Stimulated activated CD4-positive, alpha-beta T cell treated with anti-CD3 and anti-CD28 coated beads, TNF-alpha, amount 100 ng/mL, for 4 hours (primary cell): ENCODE measurements around the gene GHDC.

Experiments
- DNase-seq, 3 experiments: peaks; one replicate each; pipeline ENCODE4 v3.0.0-alpha.2; 2020; ENCODE audit warnings: low read depth in 3 of 3

GHDC gene

DNA sequence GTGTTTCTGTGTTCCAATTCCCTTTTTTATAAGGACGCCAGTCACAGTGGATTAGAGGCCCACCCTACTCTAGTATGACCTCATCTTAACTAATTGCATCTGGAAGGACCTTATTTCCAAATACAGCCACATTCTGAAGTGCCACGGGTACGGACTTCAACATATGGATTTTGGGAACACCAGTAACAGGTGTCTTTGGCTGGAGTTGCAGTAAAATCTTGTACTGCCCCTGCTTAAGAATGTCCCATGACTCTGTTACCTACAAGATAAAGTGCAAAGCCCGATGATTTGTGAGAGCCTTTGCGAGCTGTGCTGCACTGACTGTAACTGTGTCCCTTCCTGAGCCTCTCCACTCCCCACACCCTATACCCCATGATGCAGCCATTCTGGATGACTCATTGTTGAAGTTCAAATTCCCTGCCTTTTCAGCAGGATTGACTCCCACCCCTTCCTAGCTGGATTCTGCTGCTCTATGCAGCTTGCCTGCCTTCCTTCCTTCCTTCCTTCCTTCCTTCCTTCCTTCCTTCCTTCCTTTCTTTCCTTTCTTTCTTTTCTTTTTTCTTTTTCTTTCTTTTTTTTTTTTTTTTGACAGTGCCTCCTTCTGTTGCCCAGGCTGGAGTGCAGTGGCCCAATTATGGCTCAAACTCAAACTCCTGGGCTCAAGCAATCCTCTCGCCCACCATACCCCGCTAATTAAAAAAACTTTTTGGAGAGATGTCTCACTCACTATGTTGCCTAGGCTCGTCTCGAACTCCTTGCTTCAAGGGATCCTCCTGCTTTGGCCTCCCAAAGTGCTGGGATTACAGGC, 11.2 kb downstream of the GHDC start:
- no peak for DNase-seq

DNA sequence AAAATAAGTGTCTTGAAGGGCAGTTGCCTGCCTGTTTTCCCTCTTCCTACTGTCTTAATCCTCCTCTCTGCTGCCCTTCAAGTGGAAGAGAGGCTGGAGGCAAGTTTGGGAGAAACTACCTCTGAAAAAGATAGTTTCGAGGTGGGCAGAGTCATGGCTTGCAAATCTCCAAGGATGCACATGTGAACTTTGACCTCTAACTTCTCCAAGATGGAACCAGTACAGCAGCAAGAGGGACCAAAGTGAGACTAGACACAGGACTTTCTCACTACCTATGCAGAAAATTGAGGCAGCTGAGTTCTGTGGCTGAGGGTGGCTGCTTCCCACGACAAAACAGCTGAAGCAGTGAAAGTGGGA, 12.5 kb downstream of the GHDC start:
- no peak for DNase-seq

DNA sequence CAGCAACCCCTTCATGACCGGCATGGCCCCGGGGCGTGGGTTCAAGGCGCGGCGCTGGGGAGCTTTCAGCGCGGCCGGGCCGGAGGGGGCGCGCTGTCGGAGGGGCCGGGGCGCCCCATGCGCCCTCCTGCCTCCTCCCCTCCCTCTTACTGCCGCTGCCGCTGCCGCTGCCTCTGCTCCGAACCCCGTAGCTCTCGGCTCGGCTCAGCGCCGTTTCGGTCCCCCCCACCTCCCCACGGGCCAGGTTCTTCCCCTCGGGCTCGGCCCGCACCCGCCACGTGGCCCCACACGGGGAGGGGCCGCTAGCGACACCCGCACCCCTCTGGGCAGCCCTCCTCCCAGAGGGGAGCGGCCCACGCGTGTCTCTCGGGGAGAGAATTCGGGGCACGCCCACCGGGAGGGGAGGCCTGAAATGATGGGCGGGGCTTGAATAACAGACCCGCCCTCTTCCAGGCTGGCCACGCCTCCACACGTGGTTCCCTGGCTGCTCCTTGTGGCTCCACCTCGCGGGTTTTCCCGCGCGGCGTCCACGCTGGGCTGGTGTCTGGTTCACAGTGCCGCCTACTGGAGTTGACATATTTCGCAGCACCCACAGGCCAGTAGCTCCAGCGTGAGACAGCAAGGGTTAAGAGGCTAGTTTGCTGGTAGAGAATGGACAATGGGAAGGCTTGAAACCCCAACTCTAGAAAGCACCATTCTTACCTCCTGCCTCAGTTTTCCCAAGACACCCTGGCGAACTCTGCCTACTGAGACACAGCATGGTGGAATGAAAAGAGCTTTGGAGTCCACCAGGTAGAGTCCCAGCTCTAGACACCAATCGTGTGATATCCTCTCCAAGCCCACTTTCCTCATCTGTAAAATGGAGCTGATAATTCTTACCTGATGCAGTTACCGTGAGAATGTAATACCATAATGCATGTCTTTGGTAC, 13.1 kb downstream of the GHDC start, which contains the start of gene KCNH4:
KCNH4 (minus strand) TSS at position 221 of the 929 bp plus-strand sequence; CDS start at position 24, 197 bp downstream.
- peak; percentile 72 to 90 (median 84) for DNase-seq

DNA sequence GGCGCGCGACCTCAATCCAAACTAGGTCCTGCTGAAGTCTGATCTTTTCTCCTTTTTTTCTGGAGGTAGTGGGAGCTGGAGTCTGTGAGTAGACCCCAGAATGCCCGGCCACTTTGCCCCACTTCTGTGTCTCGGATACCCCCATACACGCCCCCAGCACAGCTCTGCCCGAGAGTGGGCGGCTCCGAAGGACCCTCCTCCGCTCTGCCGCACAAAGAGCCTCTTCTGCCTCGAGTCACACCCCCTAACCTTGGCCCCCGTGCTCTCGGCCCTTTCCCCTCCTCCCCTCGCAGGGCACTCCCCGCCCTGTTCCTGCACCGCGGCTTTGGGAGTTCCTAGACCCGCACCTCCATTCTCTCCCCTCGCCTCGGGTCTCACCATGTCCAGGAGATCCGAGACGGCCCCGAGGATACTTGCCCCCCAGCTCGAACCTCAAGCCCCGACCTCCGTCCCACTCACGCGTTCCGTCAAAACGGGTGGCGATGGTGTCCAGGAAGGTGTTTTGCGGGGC, 13.8 kb downstream of the GHDC start:
- DNase-seq, result no peak

DNA sequence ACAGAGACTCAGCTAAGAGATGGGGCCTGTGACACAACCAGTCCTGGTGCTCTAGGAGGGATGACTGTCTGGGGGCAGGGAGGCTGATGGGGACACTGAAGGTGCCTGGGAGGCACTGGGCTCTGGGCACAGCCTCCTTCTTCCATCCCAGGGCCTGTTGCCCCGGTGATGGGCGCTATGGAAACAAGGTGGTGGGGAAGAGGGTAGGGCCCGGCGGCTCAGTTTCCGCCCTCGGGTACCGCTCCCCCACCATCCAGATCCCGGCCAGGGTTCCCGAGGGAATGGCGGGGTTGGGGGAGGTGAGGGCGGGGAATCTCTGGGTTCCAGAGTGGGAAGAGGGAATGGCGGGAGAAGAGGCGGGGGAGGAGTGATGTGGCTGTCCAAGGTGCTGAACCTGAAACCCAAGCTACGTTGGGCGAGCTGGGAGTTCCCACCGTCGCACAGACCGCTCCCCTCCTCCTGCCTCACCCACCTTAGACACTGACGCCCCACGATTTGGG, 14.3 kb downstream of the GHDC start:
- DNase-seq, result no peak

DNA sequence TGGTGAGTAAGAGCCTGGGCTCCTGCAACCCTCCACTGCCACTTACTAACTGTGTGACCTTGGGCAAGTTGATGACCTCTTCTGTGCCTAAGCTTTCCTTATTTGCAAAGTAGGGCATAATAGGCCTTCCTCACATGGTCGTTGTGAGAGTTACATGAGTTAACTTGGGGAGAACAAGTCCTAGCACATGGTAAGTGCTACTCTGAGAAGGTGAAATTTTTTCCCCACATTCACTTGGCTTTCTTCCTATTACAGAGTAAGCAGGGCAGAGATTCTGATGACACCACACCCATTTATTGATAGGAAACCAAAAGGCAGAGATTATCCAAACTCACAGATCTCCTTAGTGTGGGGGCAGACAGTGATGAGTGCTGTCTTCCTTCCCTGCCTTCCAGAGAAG, 15.0 kb downstream of the GHDC start:
- DNase-seq, result no peak

DNA sequence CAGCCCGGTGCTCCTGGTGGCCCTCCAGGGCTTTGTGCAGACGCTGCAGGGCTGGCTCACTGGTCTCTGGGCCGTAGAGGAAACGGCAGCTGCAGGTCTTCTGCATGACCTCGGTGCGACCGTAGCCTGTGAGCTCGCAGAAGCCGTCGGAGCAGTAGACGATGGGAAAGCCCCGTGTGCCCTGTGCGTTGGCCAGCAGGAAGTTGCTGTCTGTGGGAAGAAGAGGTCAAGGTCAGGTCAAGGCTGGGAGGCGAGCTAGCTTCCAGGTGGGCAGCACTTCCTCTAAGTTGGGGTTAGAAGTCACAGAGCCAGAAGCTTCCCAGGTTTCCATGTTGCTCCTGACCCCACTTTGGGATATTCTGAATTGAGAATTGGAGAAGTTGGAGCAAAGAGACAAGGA, 15.5 kb downstream of the GHDC start:
- no peak for DNase-seq

DNA sequence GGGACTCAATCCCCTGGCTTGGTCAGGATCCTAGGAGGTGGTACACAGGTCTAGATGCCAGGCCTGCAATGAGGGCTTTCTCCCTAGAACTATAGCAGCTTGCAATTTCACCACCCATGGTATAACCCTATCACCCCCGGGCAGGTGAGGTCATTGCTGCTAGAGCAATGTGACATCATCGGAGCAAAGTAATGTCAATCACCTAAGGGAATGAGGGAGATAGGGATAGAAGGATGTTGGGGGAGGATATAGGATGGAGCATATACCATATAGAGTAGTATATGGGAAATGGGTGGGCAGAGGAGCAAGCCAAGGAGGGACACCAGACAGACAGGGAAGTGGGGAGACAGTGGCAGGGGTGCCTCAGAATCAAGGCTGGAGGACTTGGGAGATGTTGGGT, 16.6 kb downstream of the GHDC start:
- no peak for DNase-seq

DNA sequence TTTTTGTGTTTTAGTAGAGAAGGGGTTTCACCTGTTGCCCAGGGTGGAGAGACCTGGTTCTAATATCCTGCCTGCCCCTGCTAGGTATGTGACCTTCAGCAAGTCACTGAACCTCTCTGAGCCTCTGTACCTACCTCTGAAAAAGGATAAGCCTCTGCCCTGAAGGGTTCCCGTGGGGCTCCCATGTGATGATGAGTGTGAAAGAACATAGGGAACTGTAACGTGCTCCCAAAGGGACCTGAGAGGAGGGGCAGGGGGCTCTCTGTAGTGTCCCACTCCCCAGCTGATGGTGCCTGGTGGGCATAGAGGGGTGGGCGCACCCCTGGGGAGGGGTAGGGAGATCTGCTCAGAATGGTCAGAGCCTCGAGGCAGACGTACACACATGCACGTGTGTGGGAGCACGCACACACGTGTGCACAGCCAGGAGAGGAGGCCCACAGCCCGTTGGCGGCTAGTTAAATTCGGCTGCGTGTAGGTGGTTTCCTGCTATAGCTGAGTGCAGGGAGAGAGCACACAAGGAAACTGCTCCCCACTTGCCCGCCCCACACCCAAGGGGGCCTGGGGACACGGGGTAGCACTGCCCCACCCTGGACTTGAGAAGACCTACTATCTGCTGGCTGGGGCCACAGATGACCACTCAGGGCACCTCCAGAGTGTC, 20.0 kb downstream of the GHDC start:
- no peak for DNase-seq

DNA sequence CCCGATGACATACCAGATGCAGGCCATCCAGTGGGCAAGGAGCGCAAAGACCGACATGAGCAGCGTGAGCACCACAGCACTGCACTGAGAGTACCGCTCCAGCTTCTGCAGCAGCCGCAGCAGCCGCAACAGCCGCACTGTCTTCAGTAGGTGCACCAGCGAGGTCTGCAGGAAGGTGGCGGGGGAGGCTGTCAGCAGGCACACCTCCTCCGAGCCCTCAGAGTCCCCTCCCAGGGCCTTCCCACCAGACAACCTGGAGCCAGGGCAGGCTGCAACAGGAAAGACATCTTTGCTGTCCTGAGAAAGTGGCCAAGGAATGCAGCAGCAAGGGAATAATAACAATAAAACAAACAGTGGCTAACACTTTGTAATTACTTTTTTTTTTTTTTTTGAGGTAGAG, 22.5 kb downstream of the GHDC start:
- DNase-seq, result no peak

DNA sequence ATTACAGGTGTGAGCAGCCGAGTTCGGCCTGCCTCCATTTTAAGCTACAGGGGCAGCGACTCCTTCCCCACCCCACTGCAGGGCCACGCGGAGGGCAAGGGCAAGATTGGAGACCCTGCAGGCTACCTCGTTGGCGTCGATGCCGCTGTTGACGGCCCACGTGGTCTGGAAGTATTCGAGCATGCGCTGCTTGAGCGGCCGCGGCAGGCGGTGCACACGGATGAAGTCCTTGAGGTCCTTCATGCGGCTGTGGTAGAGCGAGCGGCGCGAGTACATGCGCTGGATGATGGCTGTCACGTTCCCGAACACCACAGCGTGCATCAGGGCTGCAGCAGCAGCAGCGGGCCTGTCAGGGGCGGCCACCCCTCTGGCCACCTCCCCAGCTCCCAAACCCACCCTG, 24.9 kb downstream of the GHDC start:
- DNase-seq, result no peak

DNA sequence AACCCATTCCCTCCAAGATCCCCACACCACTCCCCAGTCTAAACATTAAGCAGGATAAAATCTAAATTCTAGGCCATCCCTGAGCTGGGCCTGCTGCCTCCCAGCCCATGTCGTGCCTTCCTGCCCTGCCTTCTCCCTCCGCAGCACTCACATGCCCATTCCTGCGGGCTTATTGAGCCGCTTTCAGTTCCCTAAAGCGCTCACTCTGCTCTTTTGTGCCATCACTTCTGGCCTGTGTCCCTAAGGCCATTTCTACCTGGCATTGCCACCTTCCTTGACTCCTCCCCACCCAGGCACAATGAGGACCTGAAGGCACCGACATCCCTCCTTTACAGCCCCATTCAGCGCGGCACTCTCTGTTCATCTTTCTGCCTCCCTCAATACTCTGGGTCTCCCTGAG, 26.5 kb downstream of the GHDC start:
- DNase-seq, result no peak

DNA sequence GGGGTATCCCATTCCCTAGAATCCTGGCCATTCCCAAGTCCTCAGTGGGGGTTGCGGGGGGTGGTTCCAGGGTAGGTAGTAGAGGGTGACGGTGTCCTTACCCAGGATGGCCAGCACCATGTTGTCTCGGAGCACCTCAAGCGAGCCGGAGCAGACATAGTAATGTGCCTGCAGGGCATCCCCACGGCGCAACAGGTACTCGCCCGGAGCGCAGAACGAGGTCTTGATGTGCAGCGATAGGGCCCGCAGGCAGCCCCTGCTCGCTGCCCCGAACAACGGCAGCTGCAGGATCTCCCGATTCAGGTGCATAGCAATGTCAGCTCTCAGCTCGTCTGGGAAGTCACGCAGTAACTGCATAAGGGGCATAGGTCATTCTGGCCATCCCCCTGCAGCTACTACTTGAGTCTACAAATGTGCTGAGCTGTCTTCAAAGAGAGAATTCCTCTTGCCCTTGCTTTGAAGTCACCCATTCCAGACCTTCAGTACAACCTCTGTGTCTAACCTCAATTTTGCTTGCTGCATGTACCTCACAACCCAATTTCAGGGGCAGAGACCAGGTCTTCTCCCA, 28.0 kb downstream of the GHDC start:
- DNase-seq, result no peak

DNA sequence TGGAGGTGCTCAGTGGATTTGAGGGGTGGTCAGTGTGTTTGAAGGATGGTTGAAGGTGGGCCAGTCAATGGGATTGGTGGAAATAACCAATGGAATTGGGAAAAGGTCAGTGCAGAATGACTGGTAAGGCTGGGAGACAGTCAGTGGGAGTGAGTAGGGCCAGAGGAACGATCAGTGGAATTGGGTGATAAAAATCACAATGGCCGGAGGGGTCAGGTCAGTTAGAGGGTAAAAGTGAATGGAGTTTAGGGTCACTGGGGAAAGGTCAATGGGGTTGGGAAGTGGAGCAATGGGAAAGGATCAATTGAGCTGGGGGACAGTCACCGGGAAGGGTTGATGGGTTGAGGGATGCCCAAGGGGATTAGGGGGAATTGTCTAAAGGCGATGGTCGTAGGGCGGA, 28.5 kb downstream of the GHDC start:
- no peak for DNase-seq

DNA sequence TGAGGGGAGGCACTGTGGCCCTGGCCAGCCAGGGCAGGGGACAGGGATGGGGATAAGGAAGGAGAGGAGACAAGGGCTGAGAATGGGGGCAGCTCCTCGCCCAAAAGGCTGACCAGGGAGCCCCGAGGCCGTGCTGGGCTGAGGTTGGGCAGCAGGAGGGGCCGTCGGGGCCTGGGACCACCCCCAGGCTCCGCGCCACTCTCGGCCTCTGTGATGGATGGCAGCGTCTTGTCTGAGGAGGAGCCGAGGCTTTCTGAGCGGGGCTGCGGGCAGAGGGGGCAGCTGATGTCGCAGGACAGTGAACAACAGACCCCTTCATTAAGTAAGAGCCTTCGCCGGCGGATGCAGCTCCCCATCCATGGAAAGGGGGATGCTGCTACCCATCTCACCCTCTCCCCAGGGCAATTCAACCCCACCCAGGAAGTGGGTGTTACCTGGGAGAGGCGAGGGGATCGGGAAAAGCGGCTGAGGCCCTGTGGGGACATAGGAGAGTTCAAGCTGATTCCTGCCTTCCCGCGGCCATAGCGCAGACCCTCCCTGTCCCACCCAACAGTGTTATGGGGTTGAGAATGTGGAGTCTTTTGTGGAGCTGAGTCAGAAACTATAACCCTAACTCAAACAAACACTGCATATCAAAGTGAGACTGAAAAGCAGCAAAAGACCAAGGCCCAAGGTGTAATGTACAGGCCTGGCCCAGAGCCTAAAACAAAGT, 30.4 kb downstream of the GHDC start:
- no peak for DNase-seq

DNA sequence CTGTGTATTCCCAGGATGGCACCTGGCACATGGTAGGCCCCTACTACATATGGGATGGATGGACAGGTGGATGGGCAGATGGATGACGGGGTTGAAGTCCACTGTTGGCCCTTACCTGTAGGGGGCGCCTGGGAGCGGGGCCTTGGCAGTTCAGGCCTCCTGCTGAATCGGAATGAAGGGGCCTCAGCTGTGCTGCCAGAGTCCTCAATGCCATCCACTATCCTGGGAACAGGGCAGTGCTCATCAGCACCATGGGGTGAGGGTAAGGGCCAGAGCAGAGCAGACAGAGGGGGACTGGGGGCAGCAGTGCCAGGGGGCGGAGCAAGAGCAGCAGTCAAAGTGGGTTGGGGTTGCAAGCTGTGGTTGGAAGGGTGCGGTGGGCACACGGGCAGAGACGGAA, 31.2 kb downstream of the GHDC start:
- DNase-seq, result no peak

DNA sequence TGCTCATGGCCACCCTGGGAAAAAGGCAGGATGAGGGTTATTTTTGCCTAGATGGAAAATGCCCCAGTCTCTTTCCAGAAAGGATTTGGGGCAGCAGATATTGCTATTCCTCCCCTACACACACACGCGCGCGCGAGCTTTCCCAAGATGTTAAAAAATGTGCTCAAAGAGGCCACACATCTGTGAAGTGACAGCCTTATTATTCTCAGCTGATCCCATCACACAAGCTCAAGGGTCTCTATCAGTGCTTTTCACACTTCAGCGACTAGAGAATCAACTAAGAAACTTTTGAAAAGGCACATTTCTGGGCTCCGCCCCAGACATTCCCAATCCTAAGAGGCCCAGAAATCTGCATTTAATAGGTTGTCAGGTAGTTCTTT, 33.8 kb downstream of the GHDC start:
- DNase-seq, result no peak

DNA sequence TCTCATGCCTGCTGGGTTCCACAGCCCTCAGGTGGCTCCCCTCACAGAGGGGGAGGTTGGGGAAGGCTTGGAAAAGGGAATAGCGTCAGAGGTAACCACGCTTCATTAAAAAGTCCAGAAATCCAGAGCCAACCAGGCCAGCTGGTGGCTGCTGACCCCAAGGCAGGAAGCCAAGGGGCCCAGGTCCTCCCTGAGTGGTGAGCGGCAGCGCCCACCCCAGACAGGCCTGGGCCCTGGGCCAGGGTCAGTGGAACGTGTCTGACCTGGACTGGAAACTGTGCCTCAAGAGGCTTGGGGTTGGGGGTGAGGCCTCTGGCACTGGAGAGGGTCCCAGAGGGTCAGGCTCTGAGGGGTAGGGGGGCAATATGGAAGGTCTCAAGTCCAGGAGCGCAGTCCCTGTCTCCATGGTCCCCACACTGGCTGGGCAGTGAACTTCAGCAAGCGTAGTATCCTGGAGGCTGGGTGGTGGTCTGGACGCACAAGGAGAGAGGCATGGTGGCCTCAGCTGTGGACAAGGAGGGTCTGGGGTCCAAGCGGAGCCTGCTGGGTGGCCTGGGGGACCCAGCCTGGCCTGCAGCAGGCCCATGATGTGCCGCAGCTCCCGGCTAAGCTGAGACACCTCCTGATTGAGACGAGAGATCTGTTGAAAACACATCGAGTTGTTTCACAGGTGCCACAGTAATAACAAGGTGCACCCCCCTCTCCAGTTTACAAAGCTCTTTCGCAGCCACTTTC, 34.3 kb downstream of the GHDC start:
- no peak for DNase-seq

DNA sequence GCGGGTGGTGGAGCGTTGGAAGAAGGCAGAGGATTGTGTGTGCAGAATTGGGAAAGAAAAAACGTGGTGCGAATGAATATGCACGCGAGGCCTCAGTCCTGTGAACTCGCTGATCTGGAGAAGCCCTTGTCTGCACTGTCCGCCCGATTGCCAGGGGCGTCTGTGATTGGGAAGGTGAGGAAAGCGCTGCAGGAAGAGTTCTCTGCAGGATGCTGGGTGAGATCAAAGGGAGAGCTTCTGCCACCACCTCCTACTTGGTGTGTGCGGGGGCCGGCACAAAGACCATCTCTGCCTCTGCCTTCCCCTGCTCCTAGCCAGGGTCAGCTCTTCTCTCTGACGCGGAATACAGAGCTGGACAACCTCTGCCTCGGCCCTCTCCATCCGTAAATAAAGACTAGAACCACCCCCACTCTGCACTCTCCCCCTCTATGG, 38.7 kb downstream of the GHDC start:
- no peak for DNase-seq
